ENCODE data around the gene FHOD1. TPM values are rescaled to one million over a fixed set of nuclear protein-coding genes. Genes with fewer than 3 reads are reported as not detected.

FHOD1 gene
- 33.3 TPM for total RNA-seq (2013)
- polyA plus RNA-seq (100 to 1,000 TPM in 1 of 3 donors, 1 to 10 TPM in 2; 5.1 to 152 (median 5.5) TPM), polyA minus RNA-seq (25.1 and 30.7 TPM in 2 replicates), total RNA-seq (19.3 to 137 (median 57.6) reads per million in 11 experiments)

- Histone ChIP-seq H3K27me3 (ENCODE audit: control insufficient read depth in 2 of 2, insufficient read depth in 2 of 2, low read length in 2 of 2) (peaks cover 24 to 32% of the 10 kb centered on the region in 2 donors), H2AFZ (ENCODE audit: insufficient read depth, low read depth, low read length, poor library complexity, severe bottlenecking) (peak within 1 kb of the TSS; percentile 76), H4K20me1 (ENCODE audit: insufficient read depth, low read length) (peaks cover 9% of the 10 kb centered on the region), H3K9me3 (replicated peaks in 1 of 2; ENCODE audit: control insufficient read depth in 1 of 2, insufficient read depth in 1 of 2, low read length in 2 of 2) (no peaks in the 10 kb centered on the region), H3K27ac (ENCODE audit: low read depth in 1 of 2, low read length in 2 of 2) (peak within 1 kb of the TSS; percentile 84 to 100), H3K9ac (ENCODE audit: insufficient read depth, low read length, poor library complexity, severe bottlenecking) (peak within 1 kb of the TSS; percentile 85), H3K4me2 (replicated peaks; ENCODE audit: extremely low read depth, low read length, poor library complexity, severe bottlenecking) (peak within 1 kb of the TSS; percentile 87), H3K4me1 (ENCODE audit: control insufficient read depth in 1 of 2, insufficient read depth in 2 of 2, low read length in 2 of 2) (peaks cover 54 to 61% of the 10 kb centered on the region in 2 donors), H3K36me3 (replicated peaks in 1 of 2; ENCODE audit: control insufficient read depth in 1 of 2, insufficient read depth in 2 of 2, low read length in 2 of 2) (no peaks in the 10 kb centered on the region), H3K79me2 (ENCODE audit: insufficient read depth, low read length) (peaks cover 33% of the 10 kb centered on the region), H3K4me3 (replicated peaks in 1 of 3; ENCODE audit: low read depth in 2 of 3, low read length in 3 of 3) (peak within 1 kb of the TSS; percentile 71 to 97 (median 74))
- H3K9me3 Mint-ChIP-seq, result peaks cover 0 to 9% (median 4%) of the 10 kb centered on the region in 7 donors
- under 1% methylated on average over 59 of the region's 60 CpGs for WGBS (ENCODE audit: insufficient coverage)
- peak within 1 kb of the TSS; percentile 82 to 100 (median 99) for H3K27ac Mint-ChIP-seq
- intact Hi-C loops (cut with micrococcal nuclease), result loop anchor here (2.0 to 10.0 kb wide), 5 partner anchors 21 to 553 kb away; partner anchors contain the start of genes E2F4 (in 2 of the 2), CMTM4 (in 1 of the 2), CTCF (in 1 of the 2) and TMEM208 (in 1 of the 2)
- peak within 1 kb of the TSS; percentile 92 for H3K4me3 Mint-ChIP-seq
- H3K27me3 Mint-ChIP-seq (ENCODE audit: low read depth in 3 of 3), result peaks cover 22 to 41% (median 32%) of the 10 kb centered on the region in 3 donors
- no peak for TF ChIP-seq CTCF (IDR thresholded peaks at IDR 0.05)
- peaks cover 55% of the 10 kb centered on the region for H3K4me1 Mint-ChIP-seq
- peaks cover 6% of the 10 kb centered on the region in 2 donors for H3K36me3 Mint-ChIP-seq
- DNase-seq, result peak; percentile 93 to 95 (median 93)
Observed at GRCh38 chr16:67247192-67248072, at the start of gene FHOD1. Gene FHOD1, minus strand, starts transcription at chr16:67247481. Its CDS starts 71 bp downstream, at chr16:67247410.

DNA sequence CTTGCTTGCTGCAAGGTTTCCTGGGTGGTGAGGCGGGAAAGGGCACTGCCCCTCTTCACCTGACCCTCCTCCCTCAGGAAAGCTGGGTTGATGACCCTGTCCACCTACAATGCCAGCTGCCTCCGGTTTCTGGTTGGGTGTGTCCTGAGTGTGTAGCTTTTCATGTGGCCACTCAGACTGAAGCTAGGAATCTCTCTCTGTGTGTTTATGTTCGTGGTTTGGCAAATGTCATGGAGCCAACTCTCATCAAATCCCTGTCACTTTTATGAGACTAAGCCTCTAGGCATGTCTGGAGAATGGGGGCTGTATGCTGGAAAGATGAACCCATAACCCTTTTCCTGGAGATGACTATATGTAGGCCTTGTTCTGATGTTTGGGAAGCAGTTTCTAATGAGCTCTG is 49.1 kb upstream of the FHOD1 start:
- H3K27me3 Mint-ChIP-seq (ENCODE audit: low read depth in 3 of 3), result peaks cover 2 to 6% (median 5%) of the 10 kb centered on the region in 3 donors
- no peaks in the 10 kb centered on the region for H3K79me2 ChIP-seq (ENCODE audit: insufficient read depth, low read length)
- H3K4me3 ChIP-seq (replicated peaks in 1 of 3; ENCODE audit: low read depth in 2 of 3, low read length in 3 of 3), result no peak overlapping the region
- no peak for TF ChIP-seq CTCF (IDR thresholded peaks at IDR 0.05)
- H2AFZ ChIP-seq (ENCODE audit: insufficient read depth, low read depth, low read length, poor library complexity, severe bottlenecking), result no peak overlapping the region
- no peaks in the 10 kb centered on the region for H3K9me3 Mint-ChIP-seq
- no peak overlapping the region for H3K9ac ChIP-seq (ENCODE audit: insufficient read depth, low read length, poor library complexity, severe bottlenecking)
- H3K9me3 ChIP-seq (replicated peaks in 1 of 2; ENCODE audit: control insufficient read depth in 1 of 2, insufficient read depth in 1 of 2, low read length in 2 of 2), result no peaks in the 10 kb centered on the region
- no CpG with 5 or more reads among the region's 3 CpGs for WGBS (ENCODE audit: insufficient coverage)
- H3K27me3 ChIP-seq (ENCODE audit: control insufficient read depth in 2 of 2, insufficient read depth in 2 of 2, low read length in 2 of 2), result no peaks in the 10 kb centered on the region
- no peak for DNase-seq
- no peak overlapping the region for H3K4me3 Mint-ChIP-seq
- intact Hi-C loops (cut with micrococcal nuclease), result no loop called here
- no peaks in the 10 kb centered on the region for H3K36me3 ChIP-seq (replicated peaks in 1 of 2; ENCODE audit: control insufficient read depth in 1 of 2, insufficient read depth in 2 of 2, low read length in 2 of 2)
- no peak overlapping the region for H3K27ac ChIP-seq (ENCODE audit: low read depth in 1 of 2, low read length in 2 of 2)
- no peak overlapping the region for H3K27ac Mint-ChIP-seq
- H3K4me2 ChIP-seq (replicated peaks; ENCODE audit: extremely low read depth, low read length, poor library complexity, severe bottlenecking), result no peak overlapping the region
- no peaks in the 10 kb centered on the region for H3K36me3 Mint-ChIP-seq
- H3K4me1 Mint-ChIP-seq, result no peaks in the 10 kb centered on the region
- no peaks in the 10 kb centered on the region for H4K20me1 ChIP-seq (ENCODE audit: insufficient read depth, low read length)
- no peaks in the 10 kb centered on the region for H3K4me1 ChIP-seq (ENCODE audit: control insufficient read depth in 1 of 2, insufficient read depth in 2 of 2, low read length in 2 of 2)

Measured in CD14-positive monocyte (primary cell).